Endometrial microvascular endothelial cells (primary cell): Measurements from ENCODE around the gene TC2N. TPM values are rescaled to one million over a fixed set of nuclear protein-coding genes. Genes with fewer than 3 reads are reported as not detected.
"Not testable (repeated sequence)": the region's sequence is repeated elsewhere in the genome, so short reads cannot be mapped to it uniquely, and the experiment has no call there.

Source experiments
- in situ Hi-C: cut with HindIII; loops from 2 replicates; pipeline ENCODE4 v1.10.0; 2017; ENCODE audit warnings: low sequenced_read_pairs, low pct_unique_long_range_greater_than_20kb; ENCODE audit errors: inconsistent ontology term
- total RNA-seq: library from RNA; depleted of rRNA; stranded (reverse); fragments of >200 nt; gene quantifications from one replicate; pipeline ENCODE4 v1.2.3, GENCODE V29; 2015; ENCODE audit errors: inconsistent ontology term

Gene TC2N
- total RNA-seq, 1 donor from 2014 or later: not detected

DNA sequence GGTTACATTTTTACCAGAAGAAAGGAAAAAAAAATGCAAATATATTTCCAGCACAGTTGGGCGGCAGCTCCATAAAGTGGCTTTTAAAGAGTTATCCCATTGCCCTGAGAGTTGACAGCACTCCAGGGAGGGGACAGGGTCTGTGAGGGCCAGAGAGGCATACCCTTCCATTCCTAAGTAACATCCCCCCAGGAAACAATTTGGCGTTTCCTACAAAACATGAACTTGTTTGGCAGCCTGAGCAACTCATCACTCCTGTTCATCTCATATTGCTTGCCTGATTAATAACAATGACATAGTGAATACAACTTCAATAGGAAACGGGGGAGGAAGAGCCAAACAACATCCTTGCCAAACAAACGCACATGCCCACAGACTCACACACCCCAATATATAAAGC, 23.3 kb downstream of the TC2N start:
- in situ Hi-C loops: no loop called here

- in situ Hi-C loops: no loop called here
These were observed 23.9 kb downstream of the TC2N start for GRCh38 chr14:91843437-91843836.

GRCh38 chr14:91841065-91841464, 26.3 kb downstream of the TC2N start:
- in situ Hi-C loops: no loop called here

- in situ Hi-C loops: no loop called here
These were observed 27.6 kb downstream of the TC2N start for GRCh38 chr14:91839749-91840148.

DNA sequence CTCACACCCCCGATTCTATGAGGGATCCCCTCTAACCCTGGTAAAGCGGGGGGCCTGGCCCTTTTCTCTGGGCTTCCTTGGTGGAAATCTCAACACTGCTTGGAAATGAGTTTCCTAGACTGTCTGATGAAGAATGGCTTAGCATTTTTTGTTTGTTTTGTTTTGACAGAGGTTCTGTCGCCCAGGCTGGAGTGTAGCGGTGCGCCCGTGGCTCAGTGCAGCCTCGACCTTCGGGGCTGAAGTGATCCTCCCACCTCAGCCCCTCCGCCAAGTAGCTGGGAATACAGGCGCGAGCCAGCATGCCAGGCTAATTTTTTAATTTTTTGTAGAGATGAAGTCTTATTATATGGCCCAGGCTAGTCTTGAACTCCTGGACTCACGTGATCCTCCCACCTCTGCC, 30.3 kb downstream of the TC2N start:
- in situ Hi-C loops: no loop called here

- in situ Hi-C loops: no loop called here
These were observed 31.2 kb downstream of the TC2N start for GRCh38 chr14:91835920-91836843.

DNA sequence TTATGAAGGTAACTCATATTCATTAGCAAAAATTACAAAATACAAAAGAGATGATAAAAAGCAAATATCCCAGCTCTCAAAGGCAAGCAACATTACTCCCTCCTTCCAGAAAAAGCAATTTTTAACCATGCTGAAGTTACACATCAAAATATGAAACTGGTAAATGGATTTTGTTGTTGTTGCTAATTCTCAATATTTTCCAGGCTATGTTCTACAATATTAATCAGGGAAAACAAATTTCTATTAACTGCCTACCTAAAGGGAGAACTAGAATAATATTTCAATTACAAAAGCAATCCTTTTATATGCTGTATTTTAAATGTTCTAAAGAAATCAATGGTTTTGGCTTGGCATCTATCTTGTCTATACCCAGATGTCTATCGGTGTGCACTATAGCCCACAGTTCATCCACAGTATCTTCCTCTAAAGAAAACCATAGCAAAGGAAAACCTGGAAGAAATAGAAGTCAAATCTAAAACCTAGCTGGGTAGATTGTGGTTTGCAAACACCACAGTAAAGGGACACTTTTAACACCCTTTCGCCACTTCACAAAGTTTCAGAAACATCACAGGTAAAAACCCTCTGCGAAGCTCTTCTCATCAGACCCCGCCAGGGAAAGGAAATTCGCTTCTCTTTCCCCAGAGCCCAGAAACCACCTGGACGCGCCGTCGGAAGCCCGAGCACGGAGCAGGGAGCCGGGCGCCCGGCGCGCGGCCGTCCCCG, 32.0 kb downstream of the TC2N start:
- in situ Hi-C loops: no loop called here

DNA sequence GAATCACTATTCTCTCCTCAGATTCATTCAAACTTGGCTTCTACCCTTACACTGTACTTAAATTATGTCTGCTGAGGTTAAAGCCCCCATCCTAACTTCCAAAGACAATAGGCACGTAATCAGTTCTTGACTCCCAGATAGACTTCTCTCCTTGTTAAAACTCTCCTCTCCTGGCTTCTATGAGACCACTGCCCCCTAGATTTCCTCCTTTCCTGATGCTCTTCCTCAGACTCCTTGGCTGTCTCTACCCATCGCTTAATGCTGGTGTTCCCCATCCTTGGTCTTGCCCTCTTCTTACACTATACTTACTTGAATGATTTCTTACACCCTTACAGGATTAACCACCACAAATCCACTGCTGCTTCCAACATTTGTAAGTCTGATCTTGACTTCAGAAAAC, 32.8 kb downstream of the TC2N start:
- in situ Hi-C loops: no loop called here

- in situ Hi-C loops: no loop called here
These were observed 36.0 kb downstream of the TC2N start for GRCh38 chr14:91831337-91831736.

- in situ Hi-C loops: no loop called here
These were observed 36.6 kb downstream of the TC2N start for GRCh38 chr14:91830777-91831176.

- in situ Hi-C loops: no loop called here
These were observed 37.8 kb downstream of the TC2N start for GRCh38 chr14:91829511-91829910.

DNA sequence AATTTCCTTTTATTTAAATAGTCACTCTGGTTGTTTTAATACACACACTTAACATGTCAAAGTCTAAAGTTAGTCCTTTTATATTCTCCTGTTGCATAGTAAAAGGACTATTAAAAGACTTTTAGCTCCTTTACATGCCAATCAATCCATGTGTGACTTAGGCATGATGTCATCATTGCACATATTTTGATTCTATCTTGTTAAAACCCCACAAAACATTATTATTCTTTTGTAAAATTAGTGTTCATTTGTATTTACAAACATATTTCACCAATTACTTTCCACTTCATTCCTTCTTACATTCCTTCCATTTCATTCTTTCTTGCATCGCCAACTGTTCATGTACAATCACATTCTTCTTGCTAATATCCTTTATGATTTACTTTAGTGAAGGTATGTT, 39.6 kb downstream of the TC2N start:
- in situ Hi-C loops: no loop called here

GRCh38 chr14:91817566-91818325, 49.6 kb downstream of the TC2N start:
- in situ Hi-C loops: no loop called here

GRCh38 chr14:91814317-91814716, 53.0 kb downstream of the TC2N start:
- in situ Hi-C loops: no loop called here

DNA sequence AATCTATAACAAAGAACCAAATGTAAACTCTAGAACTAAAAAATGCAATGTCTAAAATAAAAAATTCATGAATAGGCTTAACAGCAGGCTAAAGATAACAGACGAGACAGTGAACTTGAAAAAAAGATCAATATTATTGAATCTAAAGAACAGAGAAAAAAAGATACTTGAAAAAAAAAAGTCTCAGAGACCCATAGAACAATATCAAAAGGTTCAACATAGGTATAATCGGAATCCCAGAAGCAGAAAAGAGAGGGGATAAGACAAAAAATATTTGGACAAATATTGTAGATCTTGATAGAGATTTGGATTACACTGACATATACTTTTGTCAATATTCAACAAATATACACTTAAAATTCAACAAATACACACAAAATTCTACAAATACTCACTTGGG, 56.6 kb downstream of the TC2N start:
- in situ Hi-C loops: no loop called here

DNA sequence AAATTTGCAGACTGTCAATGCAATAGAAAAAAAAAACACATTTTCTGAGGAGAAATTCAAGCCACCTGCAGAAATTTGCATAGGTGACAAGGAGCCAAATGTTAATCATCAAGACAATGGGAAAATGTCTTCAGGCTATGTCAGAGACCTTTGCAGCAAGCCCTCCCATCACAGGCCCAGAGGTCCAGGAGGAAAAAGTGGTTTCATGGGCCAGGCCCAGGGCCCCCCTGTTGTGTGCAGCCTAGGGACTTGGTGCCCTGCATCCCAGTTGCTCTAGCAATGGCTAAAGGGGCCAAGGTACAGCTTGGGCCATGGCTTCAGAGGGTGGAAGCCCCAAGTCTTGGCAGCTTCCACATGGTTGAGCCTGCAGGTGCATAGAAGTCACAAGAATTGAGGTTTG, 60.6 kb downstream of the TC2N start:
- in situ Hi-C loops: no loop called here

GRCh38 chr14:91806094-91806493, 61.2 kb downstream of the TC2N start:
- in situ Hi-C loops: not testable (repeated sequence)

DNA sequence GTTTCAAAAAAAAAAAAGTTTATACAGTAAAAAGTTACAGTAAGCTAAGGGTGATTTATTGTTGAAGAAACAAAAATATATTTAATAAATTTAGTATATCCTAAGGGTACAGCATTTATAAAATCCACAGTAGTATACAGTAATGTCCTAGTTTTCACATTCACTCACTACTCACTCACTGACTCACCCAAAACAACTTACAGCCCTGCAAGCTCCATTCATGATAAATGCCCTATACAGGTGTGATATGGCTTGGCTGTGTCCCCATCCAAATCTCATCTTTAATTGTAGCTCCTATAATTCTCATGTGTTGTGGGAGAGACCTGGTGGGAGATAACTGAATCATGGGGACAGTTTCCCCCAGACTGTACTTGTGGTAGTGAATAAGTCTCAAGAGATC, 61.7 kb downstream of the TC2N start:
- in situ Hi-C loops: no loop called here

DNA sequence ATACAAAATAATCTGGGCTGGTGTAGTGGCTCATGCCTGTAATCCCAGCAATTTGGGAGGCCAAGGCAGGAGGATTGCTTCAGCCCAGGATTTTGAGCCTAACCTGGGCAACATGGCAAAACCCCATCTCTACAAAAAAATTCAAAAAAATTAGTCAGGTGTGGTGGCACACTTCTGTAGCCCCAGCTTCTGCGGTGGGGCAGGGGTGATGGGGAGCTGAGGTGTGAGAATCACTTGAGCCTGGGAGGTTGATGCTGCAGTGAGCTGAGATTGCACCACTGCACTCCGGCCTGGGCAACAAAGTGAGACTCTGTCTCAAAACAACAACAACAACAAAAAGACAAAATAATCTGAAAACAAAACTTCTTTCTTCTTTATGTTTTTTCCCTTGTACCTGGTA, 66.0 kb downstream of the TC2N start:
- in situ Hi-C loops: no loop called here
